GM12892 (cell line): ENCODE data around the gene ARMC9.

Source experiments
- DNase-seq: peaks from one replicate; pipeline ENCODE4 v3.0.0; 2011; ENCODE audit not compliant: insufficient read length
- FAIRE-seq: peaks from 2 replicates; lab custom pipeline; 2011; peaks lifted over from hg19 to GRCh38; lab: Jason Lieb, UNC
- POLR2A ChIP-seq: IDR thresholded peaks from 2 replicates; pipeline ENCODE4 v1.6.1; 2011; ENCODE audit warnings: low read depth, low read length, control low read depth
- POLR2AphosphoS5 ChIP-seq: IDR thresholded peaks from 2 replicates; pipeline ENCODE4 v1.6.1; 2011; ENCODE audit warnings: low read depth, low read length, control low read depth
- TAF1 ChIP-seq: IDR thresholded peaks from 2 replicates; pipeline ENCODE4 v1.6.1; 2011; ENCODE audit warnings: low read depth, mild to moderate bottlenecking, control low read depth, low read length, borderline replicate concordance

ARMC9 gene

DNA sequence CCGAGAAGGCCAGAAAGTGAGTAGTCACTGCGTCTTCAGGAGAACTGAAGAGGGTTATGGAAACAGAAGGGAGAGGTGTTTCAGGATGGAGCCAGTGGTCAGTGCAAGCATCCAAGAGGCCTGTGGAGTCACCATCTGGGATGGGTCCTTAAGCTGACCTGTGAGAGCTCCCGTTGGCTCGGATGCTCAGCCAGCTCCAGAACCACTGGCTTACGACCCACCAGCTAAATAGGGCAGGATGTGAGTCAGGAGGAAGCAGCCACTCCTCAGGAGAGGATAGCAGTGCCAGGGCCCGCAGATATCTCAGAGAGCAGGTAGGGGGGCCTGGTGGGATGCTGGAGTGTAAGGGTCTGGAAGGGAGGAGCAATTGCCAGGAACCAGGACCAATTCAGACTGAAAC, 134.0 kb downstream of the ARMC9 start:
- FAIRE-seq: no peak
- DNase-seq: no peak
- TF ChIP-seq POLR2AphosphoS5 (no peak), POLR2A (no peak), TAF1 (no peak)

DNA sequence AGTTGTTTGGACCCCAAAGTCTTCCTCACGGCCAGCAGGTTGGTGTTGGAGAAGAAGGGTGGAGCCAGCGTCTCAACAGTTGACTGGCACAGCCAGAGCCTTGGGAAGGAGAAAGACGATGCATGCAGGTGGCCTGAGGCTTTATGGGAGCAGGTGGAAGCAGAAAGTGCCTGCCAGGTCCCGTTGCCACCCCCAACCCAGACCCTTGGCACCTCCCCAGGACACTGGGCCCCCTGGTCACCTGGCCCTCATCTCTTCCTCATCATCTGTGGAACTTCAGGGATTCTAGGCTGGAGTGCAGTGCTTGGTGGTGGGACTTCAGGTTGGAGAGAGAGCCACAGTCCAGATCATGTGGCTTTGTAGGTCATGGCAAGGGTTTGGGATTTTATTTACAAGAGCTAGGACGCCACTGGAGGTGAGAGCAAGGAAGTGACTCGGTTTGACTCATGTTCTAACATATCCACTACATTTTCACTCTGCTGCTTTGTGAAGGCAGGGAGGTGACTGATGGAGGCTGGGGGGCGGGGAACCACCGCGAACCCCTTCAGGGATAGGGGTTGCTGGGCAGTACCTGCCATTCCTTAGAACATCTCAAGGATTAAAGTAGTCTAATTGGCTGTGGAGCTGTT, 134.6 kb downstream of the ARMC9 start:
- DNase-seq: no peak
- FAIRE-seq: no peak
- no peak for TF ChIP-seq TAF1
- TF ChIP-seq POLR2A: no peak
- no peak for TF ChIP-seq POLR2AphosphoS5

DNA sequence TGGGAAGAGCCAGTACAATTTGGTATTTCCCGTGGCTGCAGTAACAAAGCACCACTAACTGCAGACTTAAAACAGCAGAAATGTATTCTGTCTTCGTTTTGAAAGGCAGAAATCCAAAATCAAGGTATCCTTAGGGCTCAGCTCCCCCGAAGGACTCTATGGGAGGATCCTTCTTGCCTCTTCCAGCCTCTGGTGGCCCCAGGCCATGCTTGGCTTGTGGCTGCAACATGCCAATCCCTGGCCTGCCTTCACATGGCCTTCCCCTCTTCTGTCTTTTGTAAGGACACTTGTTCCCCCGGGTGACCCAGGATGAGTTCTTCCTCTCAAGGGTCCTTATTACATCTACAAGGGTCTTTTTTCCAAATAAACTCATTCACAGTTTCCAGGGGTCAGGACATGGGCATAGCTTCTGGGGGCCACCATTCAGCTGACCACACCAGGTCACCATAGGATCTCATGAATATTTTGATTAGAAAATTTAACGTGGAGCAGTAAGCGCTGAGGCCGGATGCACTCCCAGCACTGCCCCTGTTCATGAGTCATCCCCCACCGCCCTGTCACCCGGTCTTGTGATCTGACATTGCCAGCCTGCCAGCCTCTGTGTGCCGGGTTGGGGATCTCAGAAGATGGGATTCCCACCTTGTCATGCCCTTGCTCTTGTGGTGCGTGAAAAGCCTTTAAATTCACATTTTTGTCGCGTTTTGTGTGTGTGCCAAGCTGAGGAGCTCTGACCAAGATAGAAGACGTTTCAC, 135.9 kb downstream of the ARMC9 start:
- FAIRE-seq: no peak
- no peak for TF ChIP-seq TAF1
- TF ChIP-seq POLR2AphosphoS5: no peak
- no peak for TF ChIP-seq POLR2A
- no peak for DNase-seq

DNA sequence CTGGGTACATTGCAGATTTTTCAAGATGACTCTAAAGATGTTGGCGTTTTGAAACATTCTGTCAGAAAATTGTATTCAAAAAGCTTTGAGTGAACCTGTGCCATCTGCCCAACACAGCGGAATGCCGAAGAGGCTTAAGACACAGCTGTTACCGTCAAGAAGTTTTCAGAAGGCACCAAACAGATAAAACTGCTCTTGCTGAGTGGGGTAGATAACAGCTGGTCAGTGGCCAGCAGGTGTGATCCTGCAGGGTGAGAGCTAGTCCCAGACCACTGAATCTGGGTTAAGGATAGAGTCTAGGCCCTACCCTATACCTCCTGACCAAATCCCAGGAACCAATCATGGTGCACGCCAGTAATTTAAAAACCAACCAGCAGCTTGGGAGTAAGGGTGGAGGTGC, 136.6 kb downstream of the ARMC9 start:
- DNase-seq (no peak), FAIRE-seq (no peak)
- TF ChIP-seq POLR2AphosphoS5: no peak
- no peak for TF ChIP-seq TAF1
- TF ChIP-seq POLR2A: no peak

DNA sequence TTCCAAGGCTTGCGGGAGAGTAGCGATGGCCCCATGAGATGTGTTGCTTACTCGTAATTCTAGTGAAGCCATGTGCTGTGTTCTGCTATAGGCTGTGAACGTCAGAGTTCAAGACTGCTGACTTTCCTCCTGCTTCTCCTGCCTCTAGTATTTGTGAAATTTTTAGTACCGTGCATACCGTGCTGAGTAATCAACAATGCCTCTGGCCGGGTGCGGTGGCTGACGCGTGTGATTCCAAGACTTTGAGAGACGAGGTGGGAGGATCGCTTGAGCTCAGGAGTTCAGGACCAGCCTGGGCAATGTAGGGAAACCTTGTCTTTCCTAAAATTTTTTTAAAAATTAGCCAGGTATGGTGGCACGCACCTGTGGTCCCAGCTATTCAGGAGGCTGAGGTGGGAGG, 137.2 kb downstream of the ARMC9 start:
- no peak for TF ChIP-seq TAF1
- TF ChIP-seq POLR2A: no peak
- no peak for TF ChIP-seq POLR2AphosphoS5
- no peak for FAIRE-seq

DNA sequence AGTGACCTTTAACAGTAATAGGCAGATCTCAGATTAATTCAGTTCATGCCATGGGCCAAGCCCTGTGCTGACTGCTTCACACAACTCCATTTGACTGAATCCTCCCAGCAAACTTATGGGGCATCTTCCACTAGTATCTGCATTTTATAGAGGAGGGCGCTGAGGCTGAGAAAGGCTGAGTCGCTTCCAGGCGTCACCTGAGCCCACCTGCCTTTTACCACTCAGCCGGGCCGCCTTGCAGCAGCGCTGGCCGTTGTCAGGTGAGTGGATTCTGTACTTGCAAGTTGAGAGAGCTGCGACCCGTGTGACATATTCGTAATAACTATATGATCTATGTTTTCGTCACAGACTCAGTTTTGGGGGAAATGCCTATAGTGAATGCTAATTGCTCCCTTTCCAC, 137.8 kb downstream of the ARMC9 start:
- FAIRE-seq: no peak
- TF ChIP-seq POLR2AphosphoS5: no peak
- TF ChIP-seq POLR2A: no peak
- no peak for TF ChIP-seq TAF1
- DNase-seq: no peak

More for the DNA sequence above, 137.2 kb downstream of the ARMC9 start:
- no peak for DNase-seq

DNA sequence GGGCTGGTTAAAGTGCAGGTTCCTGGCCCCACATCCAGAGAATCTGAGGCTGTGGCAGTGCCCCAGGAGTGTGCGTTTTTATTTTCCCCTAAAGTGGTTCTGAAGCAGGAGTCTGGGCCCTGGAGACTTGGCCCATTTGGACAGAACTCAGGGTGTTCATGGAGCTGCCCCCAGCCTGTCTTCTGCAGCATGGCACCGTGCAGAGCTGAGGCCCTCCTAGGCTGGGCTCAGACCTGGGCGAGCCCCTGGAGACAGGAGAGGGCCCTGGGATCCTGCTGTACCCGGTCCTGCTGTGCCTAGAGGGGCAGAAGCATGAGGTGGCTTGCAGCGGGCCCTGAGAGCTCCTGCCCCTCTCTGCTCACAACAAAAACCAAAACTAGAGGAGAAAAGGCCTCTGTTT, 138.3 kb downstream of the ARMC9 start:
- FAIRE-seq: no peak
- TF ChIP-seq POLR2A: no peak
- no peak for TF ChIP-seq TAF1
- no peak for TF ChIP-seq POLR2AphosphoS5
- no peak for DNase-seq

DNA sequence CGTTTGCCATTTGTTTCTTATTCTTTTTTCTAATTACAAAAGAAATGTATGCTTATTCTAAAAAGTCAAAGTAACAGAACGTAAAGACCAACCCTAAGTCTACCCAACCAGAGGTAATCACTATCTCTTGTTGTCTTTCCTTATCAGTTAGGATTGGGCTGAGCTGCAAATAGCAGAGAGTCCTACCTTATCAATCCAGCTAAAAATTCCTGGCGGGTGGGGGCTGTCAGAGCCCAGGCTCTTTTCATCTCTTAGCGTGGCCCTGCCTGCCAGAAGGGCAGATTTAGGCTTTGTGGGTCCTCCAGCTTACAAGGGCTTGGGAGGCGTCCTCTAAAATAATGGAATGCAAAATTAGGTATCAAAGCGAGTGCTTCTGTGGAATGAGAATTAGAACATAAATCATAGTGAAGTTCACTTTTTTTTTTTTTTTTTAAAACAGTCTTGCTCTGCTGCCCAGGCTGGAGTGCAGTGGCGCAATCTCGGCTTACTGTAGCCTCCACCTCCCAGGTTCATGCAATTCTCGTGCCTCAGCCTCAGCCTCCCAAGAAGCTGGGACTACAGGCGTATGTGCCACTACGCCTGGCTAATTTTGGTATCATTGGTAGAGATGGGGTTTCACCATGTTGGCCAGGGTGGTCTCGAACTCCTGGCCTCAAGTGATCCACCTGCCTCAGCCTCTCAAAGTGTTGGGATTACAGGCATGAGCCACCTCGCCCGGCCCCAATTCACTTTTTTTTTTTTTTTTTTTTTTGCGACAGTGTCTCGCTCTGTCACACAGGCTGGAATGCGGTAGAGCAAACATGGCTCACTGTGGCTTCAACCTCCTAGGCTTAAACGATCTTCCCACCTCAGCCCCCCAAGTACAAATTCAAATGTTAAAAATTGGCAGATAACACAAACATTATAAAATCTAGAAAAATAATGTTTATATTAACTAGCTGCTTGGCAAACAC, 139.7 kb downstream of the ARMC9 start:
- DNase-seq (no peak), FAIRE-seq (no peak)

DNA sequence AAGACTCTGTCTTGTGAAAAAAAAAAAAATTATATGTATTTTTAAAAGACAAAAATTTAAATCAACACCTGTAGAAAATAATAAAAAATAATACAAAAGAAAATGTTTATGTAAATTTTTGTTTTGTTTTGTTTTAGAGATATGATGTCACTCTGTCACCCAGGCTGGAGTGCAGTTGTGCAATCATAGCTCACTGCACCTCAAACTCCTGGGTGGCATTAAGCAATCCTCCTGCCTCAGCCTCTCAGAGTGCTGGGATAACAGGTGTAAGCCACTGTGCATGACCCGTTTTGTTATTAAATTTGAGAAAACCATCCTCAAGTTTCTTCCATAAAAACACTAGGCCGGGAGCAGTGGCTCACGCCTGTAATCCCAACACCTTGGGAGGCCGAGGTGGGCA, 140.9 kb downstream of the ARMC9 start:
- no peak for TF ChIP-seq TAF1
- TF ChIP-seq POLR2A: no peak
- TF ChIP-seq POLR2AphosphoS5: no peak

More for the DNA sequence above, 139.7 kb downstream of the ARMC9 start:
- TF ChIP-seq TAF1: no peak
- no peak for TF ChIP-seq POLR2A
- TF ChIP-seq POLR2AphosphoS5: no peak

DNA sequence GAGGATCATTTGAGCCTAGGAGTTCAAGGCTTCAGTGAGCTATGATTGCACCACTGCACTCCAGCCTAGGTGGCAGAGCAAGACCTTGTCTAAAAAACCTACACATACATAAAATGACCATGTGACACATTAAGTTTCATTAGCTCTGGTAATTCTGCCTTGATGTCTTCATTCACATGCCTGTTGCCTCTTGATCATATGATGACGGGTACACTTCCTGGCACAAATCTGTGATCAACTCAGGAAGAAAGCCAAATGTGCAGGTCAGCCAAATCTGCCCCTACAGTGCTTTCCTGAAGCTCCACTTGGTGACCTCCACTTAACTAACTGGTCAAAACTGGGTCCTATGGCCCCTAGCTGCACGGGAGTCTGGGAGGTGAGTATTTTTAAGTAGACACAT, 142.7 kb downstream of the ARMC9 start:
- DNase-seq: no peak
- FAIRE-seq: no peak
- TF ChIP-seq TAF1: no peak
- no peak for TF ChIP-seq POLR2A
- TF ChIP-seq POLR2AphosphoS5: no peak

More for the DNA sequence above, 140.9 kb downstream of the ARMC9 start:
- DNase-seq (no peak), FAIRE-seq (no peak)
